Ovary (tissue), 3 donors: ENCODE results near the gene C14orf93.

Experiments
- POLR2A ChIP-seq: fragments of 450-650 bp; IDR thresholded peaks from one replicate; pipeline ENCODE4 v1.6.1; 2017; ENCODE audit warnings: antibody characterized with exemption, mild to moderate bottlenecking, moderate library complexity
- TF ChIP-seq, protein P1 (sequence below), 3 donors: fragments of 450-650 bp in 2 of 3; fragments of 200-600 bp in 1 of 3; IDR thresholded peaks; one replicate each; pipeline versions ENCODE4 v1.5.1 to v1.8.0; 2016 to 2022; ENCODE audit warnings: antibody characterized with exemption in 3 of 3, mild to moderate bottlenecking in 1 of 3
- donor health status: DM: no; HTN: no; CAD: no.

DNA sequence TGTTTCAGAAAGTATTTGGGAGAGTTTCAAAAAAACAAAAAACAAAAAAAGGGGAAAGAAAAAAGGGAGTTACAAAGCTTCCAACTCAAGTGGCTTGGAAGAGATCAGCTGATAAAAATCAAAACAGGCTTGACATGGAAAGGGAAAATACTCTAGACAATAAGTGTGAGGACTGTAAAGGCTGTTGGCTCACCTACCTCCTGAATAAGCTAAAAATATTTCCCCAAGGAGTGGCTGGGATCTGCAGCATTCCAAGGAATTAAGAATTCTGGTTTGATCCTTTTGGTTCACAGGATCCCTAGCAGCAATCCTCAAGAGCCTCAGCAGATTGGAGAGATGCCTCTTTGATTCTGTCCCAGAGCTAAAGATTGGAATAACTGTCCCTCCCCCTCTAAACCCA is 16.4 kb downstream of the C14orf93 start:
- no peak for TF ChIP-seq POLR2A
- TF ChIP-seq, protein P1, sequence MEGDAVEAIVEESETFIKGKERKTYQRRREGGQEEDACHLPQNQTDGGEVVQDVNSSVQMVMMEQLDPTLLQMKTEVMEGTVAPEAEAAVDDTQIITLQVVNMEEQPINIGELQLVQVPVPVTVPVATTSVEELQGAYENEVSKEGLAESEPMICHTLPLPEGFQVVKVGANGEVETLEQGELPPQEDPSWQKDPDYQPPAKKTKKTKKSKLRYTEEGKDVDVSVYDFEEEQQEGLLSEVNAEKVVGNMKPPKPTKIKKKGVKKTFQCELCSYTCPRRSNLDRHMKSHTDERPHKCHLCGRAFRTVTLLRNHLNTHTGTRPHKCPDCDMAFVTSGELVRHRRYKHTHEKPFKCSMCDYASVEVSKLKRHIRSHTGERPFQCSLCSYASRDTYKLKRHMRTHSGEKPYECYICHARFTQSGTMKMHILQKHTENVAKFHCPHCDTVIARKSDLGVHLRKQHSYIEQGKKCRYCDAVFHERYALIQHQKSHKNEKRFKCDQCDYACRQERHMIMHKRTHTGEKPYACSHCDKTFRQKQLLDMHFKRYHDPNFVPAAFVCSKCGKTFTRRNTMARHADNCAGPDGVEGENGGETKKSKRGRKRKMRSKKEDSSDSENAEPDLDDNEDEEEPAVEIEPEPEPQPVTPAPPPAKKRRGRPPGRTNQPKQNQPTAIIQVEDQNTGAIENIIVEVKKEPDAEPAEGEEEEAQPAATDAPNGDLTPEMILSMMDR (IDR thresholded peaks at IDR 0.05): no peak
